ENCODE data around the gene PIPOX.

DNA sequence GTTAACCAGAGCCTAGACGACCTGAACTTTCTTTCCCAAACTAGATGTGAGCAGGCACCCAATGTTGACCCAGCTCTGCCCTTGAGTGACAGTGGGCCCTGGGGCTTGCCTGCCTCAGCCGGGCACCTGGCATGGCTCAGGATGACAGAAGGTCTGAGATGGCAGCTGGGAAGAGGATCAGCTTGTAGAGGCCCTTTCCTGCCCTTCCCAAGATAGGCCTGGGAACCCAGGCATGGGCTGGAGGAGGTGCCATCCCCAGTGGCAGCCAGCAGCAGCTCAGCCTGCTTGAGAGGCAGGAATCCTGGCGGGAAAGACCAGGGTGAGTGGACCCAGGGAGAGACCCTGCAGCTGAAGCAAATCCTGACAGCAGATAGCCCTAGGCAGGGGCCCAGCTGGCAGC, 59.1 kb downstream of the PIPOX start:
- no peak for TF ChIP-seq POLR2A (IDR thresholded peaks at IDR 0.05)
- TF ChIP-seq EP300 (IDR thresholded peaks at IDR 0.05), result no peak
- TF ChIP-seq, protein P1, sequence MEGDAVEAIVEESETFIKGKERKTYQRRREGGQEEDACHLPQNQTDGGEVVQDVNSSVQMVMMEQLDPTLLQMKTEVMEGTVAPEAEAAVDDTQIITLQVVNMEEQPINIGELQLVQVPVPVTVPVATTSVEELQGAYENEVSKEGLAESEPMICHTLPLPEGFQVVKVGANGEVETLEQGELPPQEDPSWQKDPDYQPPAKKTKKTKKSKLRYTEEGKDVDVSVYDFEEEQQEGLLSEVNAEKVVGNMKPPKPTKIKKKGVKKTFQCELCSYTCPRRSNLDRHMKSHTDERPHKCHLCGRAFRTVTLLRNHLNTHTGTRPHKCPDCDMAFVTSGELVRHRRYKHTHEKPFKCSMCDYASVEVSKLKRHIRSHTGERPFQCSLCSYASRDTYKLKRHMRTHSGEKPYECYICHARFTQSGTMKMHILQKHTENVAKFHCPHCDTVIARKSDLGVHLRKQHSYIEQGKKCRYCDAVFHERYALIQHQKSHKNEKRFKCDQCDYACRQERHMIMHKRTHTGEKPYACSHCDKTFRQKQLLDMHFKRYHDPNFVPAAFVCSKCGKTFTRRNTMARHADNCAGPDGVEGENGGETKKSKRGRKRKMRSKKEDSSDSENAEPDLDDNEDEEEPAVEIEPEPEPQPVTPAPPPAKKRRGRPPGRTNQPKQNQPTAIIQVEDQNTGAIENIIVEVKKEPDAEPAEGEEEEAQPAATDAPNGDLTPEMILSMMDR (IDR thresholded peaks at IDR 0.05), result no peak
